Measurements from ENCODE around the gene ATP6V0B. TPM values are rescaled to one million over a fixed set of nuclear protein-coding genes. Genes with fewer than 3 reads are reported as not detected.

Gene ATP6V0B
- total and polyA plus RNA-seq, 9 of the 15 experiments (the other 6 are each of a cell fraction or from before 2014, with no cell fraction given): 137 to 328 (median 220) TPM

- TF ChIP-seq TRIM28 (IDR thresholded peaks at IDR 0.05): no peak
- no peak for TF ChIP-seq FUS (optimal IDR thresholded peaks at IDR 0.05; ENCODE audit: low read depth, low read length)
- TF ChIP-seq STAT6 (CRISPR knock-in tag; IDR thresholded peaks at IDR 0.05): no peak
- TF ChIP-seq ZNF551 (CRISPR knock-in tag; IDR thresholded peaks at IDR 0.05): no peak
- no peak for TF ChIP-seq ZNF518B (CRISPR knock-in tag; IDR thresholded peaks at IDR 0.05)
- no peak for TF ChIP-seq ARID3A (IDR thresholded peaks at IDR 0.05; ENCODE audit: borderline replicate concordance, low read depth, low read length)
- no peak for TF ChIP-seq TBL1XR1 (IDR thresholded peaks at IDR 0.05; ENCODE audit: low read length in 2 of 2)
- peak; percentile 40 for TF ChIP-seq PRPF4 (IDR thresholded peaks at IDR 0.05; ENCODE audit: insufficient read depth, low read depth, low read length, poor library complexity, severe bottlenecking)
- no peak for TF ChIP-seq PCBP2 (IDR thresholded peaks at IDR 0.05; ENCODE audit: low read depth, low read length, poor library complexity, severe bottlenecking)
- peak; percentile 17 for TF ChIP-seq TAF1 (IDR thresholded peaks at IDR 0.05; ENCODE audit: control insufficient read depth, extremely low read depth, insufficient read depth, low read length, severe bottlenecking)
- 0 out of 2 replicates have a peak, but pooled peaks have one; percentile 42 for TF ChIP-seq ZNF740 (CRISPR knock-in tag; IDR thresholded peaks at IDR 0.05)
- no peak for TF ChIP-seq ZNF740 (tag; IDR thresholded peaks at IDR 0.05)
- TF ChIP-seq DMBX1 (CRISPR knock-in tag; IDR thresholded peaks at IDR 0.05; ENCODE audit: borderline replicate concordance): no peak
- peak; percentile 20; the same call in 1 of the 2 replicates for TF ChIP-seq MIER1 (IDR thresholded peaks at IDR 0.05; ENCODE audit: low read depth)
- no peak for TF ChIP-seq ZNF347 (CRISPR knock-in tag; IDR thresholded peaks at IDR 0.05; ENCODE audit: low read depth)
- TF ChIP-seq RFX1 (IDR thresholded peaks at IDR 0.05): no peak
Measured at GRCh38 chr1:43979528-43980254, 4.9 kb downstream of the ATP6V0B start (continued).

Data from K562 (cell line).